MCF 10A (cell line): ENCODE results near the gene KRTAP4-2. TPM values are rescaled to one million over a fixed set of nuclear protein-coding genes. Genes with fewer than 3 reads are reported as not detected.

ENCODE experiments used
- BruUV-seq: library from RNA; stranded (reverse); fragments of 400-500 nt; replicated peaks from 2 replicates; lab custom pipeline; 2021; lab: Mats Ljungman, UMichigan
- CTCF ChIA-PET: fragments of 300-600 bp; sonication (Branson Sonifier 250); formaldehyde crosslinking; extraction: SDS; loops from one replicate; lab custom pipeline; 2021; ENCODE audit warnings: antibody characterized with exemption, inconsistent platforms; lab: Yijun Ruan, JAX
- POLR2A ChIA-PET: fragments of 300-600, 350-650 bp; sonication (Branson Sonifier 250); formaldehyde crosslinking; extraction: SDS; loops from one replicate; lab custom pipeline; 2020; ENCODE audit warnings: antibody characterized with exemption, inconsistent platforms; lab: Yijun Ruan, JAX
- DNase-seq: peaks from one replicate; pipeline ENCODE4 v3.0.0-alpha.2; 2018; ENCODE audit not compliant: unreplicated experiment
- H3K27ac Mint-ChIP-seq: one replicate; pipeline ENCODE4 v1.8.0; 2022; ENCODE audit warnings: mild to moderate bottlenecking, low read depth, mixed read lengths; ENCODE audit not compliant: unreplicated experiment
- H3K27me3 Mint-ChIP-seq: one replicate; pipeline ENCODE4 v1.8.0; 2022; ENCODE audit warnings: mixed read lengths; ENCODE audit not compliant: insufficient read depth, unreplicated experiment
- H3K36me3 Mint-ChIP-seq: one replicate; pipeline ENCODE4 v1.8.0; 2022; ENCODE audit warnings: mild to moderate bottlenecking, moderate library complexity, mixed read lengths; ENCODE audit not compliant: insufficient read depth, unreplicated experiment
- H3K4me1 Mint-ChIP-seq: one replicate; pipeline ENCODE4 v1.8.0; 2022; ENCODE audit warnings: mixed read lengths; ENCODE audit not compliant: insufficient read depth, unreplicated experiment
- H3K4me3 Mint-ChIP-seq: one replicate; pipeline ENCODE4 v1.8.0; 2022; ENCODE audit warnings: mild to moderate bottlenecking, moderate library complexity, mixed read lengths; ENCODE audit not compliant: unreplicated experiment
- H3K9me3 Mint-ChIP-seq: one replicate; pipeline ENCODE4 v1.8.0; 2022; ENCODE audit warnings: mixed read lengths; ENCODE audit not compliant: unreplicated experiment
- CTCF ChIP-seq: fragments of 200-600 bp; IDR thresholded peaks from one replicate; pipeline ENCODE4 v1.8.0; 2022; ENCODE audit warnings: antibody characterized with exemption, mild to moderate bottlenecking; ENCODE audit not compliant: unreplicated experiment
- intact Hi-C: fragments of 100-400 bp; cut with micrococcal nuclease; formaldehyde crosslinking; loops from 2 replicates; pipeline ENCODE4 v1.14.1; 2022
- total RNA-seq: library from RNA; stranded (reverse); gene quantifications from 2 replicates; pipeline ENCODE4 v1.2.3, GENCODE V29; 2022

The KRTAP4-2 gene
- total RNA-seq, 1 experiment from 2014 or later: not detected

GRCh38 chr17:41215681-41216080, 37.7 kb upstream of the KRTAP4-2 start:
- intact Hi-C loops: no loop called here
- Mint-ChIP-seq H3K27ac (no peak overlapping the region), H3K4me3 (no peak overlapping the region), H3K9me3 (peaks cover 6% of the 10 kb centered on the region), H3K36me3 (no peaks in the 10 kb centered on the region), H3K4me1 (no peaks in the 10 kb centered on the region), H3K27me3 (peaks cover 35% of the 10 kb centered on the region)
- TF ChIP-seq CTCF: no peak
- ChIA-PET CTCF (interaction anchor here (0.6 kb wide), 1 partner anchor 71 kb away, joined by 4 read pairs; no protein-coding TSS in a partner anchor), POLR2A (no interaction called here)
- no peak for DNase-seq
- BruUV-seq: no TSS peak

GRCh38 chr17:41212524-41213169, 34.6 kb upstream of the KRTAP4-2 start:
- ChIA-PET POLR2A (interaction anchor here (0.7 to 1.0 kb wide), 2 partner anchors 25 to 125 kb away, joined by 3 to 4 read pairs; no protein-coding TSS in a partner anchor), CTCF (interaction anchor here (1.1 kb wide), 1 partner anchor 34 kb away, joined by 3 read pairs; no protein-coding TSS in a partner anchor)
- H3K4me1 Mint-ChIP-seq: no peaks in the 10 kb centered on the region
- DNase-seq: no peak
- intact Hi-C loops: no loop called here
- TF ChIP-seq CTCF: no peak
- no peak overlapping the region for H3K27ac Mint-ChIP-seq
- H3K36me3 Mint-ChIP-seq: no peaks in the 10 kb centered on the region
- H3K9me3 Mint-ChIP-seq: no peaks in the 10 kb centered on the region
- H3K27me3 Mint-ChIP-seq: peaks cover 49% of the 10 kb centered on the region
- H3K4me3 Mint-ChIP-seq: no peak overlapping the region
- no TSS peak for BruUV-seq

- ChIA-PET CTCF (interaction anchor here (0.6 to 1.1 kb wide), 2 partner anchors 23 to 33 kb away, joined by 3 to 5 read pairs; no protein-coding TSS in a partner anchor), POLR2A (interaction anchor here (0.6 to 1.0 kb wide), 3 partner anchors 24 to 125 kb away, joined by 3 to 4 read pairs (median 4); no protein-coding TSS in a partner anchor)
- DNase-seq: peak; percentile 3
- peaks cover 56% of the 10 kb centered on the region for H3K27me3 Mint-ChIP-seq
- TF ChIP-seq CTCF: no peak
- BruUV-seq: no TSS peak
- H3K36me3 Mint-ChIP-seq: no peaks in the 10 kb centered on the region
- no peak overlapping the region for H3K4me3 Mint-ChIP-seq
- no peaks in the 10 kb centered on the region for H3K4me1 Mint-ChIP-seq
- intact Hi-C loops: no loop called here
- no peak overlapping the region for H3K27ac Mint-ChIP-seq
- no peaks in the 10 kb centered on the region for H3K9me3 Mint-ChIP-seq
These were observed 33.9 kb upstream of the KRTAP4-2 start for GRCh38 chr17:41211845-41212466.

GRCh38 chr17:41199421-41200078, 21.5 kb upstream of the KRTAP4-2 start:
- H3K27ac Mint-ChIP-seq: no peak overlapping the region
- intact Hi-C loops: no loop called here
- no peaks in the 10 kb centered on the region for H3K36me3 Mint-ChIP-seq
- DNase-seq: no peak
- peaks cover 39% of the 10 kb centered on the region for H3K27me3 Mint-ChIP-seq
- POLR2A ChIA-PET: no interaction called here
- H3K4me1 Mint-ChIP-seq: no peaks in the 10 kb centered on the region
- no TSS peak for BruUV-seq
- H3K4me3 Mint-ChIP-seq: no peak overlapping the region
- no peak for TF ChIP-seq CTCF
- peaks cover 8% of the 10 kb centered on the region for H3K9me3 Mint-ChIP-seq
- CTCF ChIA-PET: no interaction called here
